Mesenchymal stem cell (in vitro differentiated cells and primary cell): Measurements from ENCODE around the gene SLFN14.
"Not testable (repeated sequence)": the region's sequence is repeated elsewhere in the genome, so short reads cannot be mapped to it uniquely, and the experiment has no call there.

Experiments
- DNase-seq: peaks from one replicate; pipeline ENCODE4 v3.0.0-alpha.2; 2013
- H2AFZ ChIP-seq: one replicate; pipeline ENCODE4 v1.6.1; 2013; ENCODE audit warnings: low read depth, mild to moderate bottlenecking, control low read depth, inconsistent platforms, low read length, moderate library complexity
- H2AK5ac ChIP-seq: 2 replicates; pipeline ENCODE4 v1.6.1; 2013; ENCODE audit warnings: low read length, moderate library complexity, mild to moderate bottlenecking, inconsistent platforms; ENCODE audit not compliant: severe bottlenecking
- H2BK120ac ChIP-seq: one replicate; pipeline ENCODE4 v1.6.1; 2013; ENCODE audit warnings: low read depth, mild to moderate bottlenecking, inconsistent platforms, low read length, moderate library complexity
- H2BK12ac ChIP-seq, 2 experiments: one replicate each; pipeline ENCODE4 v1.6.1; 2013; ENCODE audit warnings: inconsistent platforms in 2 of 2, low read length in 2 of 2, mild to moderate bottlenecking in 2 of 2, moderate library complexity in 2 of 2, control low read depth in 1 of 2
- H2BK15ac ChIP-seq: one replicate; pipeline ENCODE4 v1.6.1; 2013; ENCODE audit warnings: mild to moderate bottlenecking, low read depth, inconsistent platforms; ENCODE audit not compliant: poor library complexity, severe bottlenecking
- H2BK5ac ChIP-seq: 2 replicates; pipeline ENCODE4 v1.6.1; 2013; ENCODE audit warnings: low read depth, mild to moderate bottlenecking, low read length, control low read depth, inconsistent platforms; ENCODE audit not compliant: poor library complexity, severe bottlenecking
- H3K14ac ChIP-seq, 2 experiments: one replicate each; pipeline ENCODE4 v1.6.1; 2013; ENCODE audit warnings: inconsistent platforms in 2 of 2, low read length in 2 of 2, control low read depth in 1 of 2, mild to moderate bottlenecking in 1 of 2, moderate library complexity in 1 of 2
- H3K18ac ChIP-seq, 2 experiments: one replicate each; pipeline ENCODE4 v1.6.1; 2013; ENCODE audit warnings: inconsistent platforms in 2 of 2, low read length in 2 of 2, control low read depth in 1 of 2, low read depth in 1 of 2, mild to moderate bottlenecking in 1 of 2
- H3K23ac ChIP-seq, 2 experiments: one replicate each; pipeline ENCODE4 v1.6.1; 2013; ENCODE audit warnings: inconsistent platforms in 2 of 2, low read length in 2 of 2, mild to moderate bottlenecking in 2 of 2, moderate library complexity in 2 of 2, control low read depth in 1 of 2
- H3K27ac ChIP-seq: 2 replicates; pipeline ENCODE4 v1.5.1; 2013; ENCODE audit warnings: mild to moderate bottlenecking, moderate library complexity, low read length, control low read depth, inconsistent platforms; ENCODE audit not compliant: poor library complexity, severe bottlenecking
- H3K27me3 ChIP-seq, 2 experiments: 2 replicates each; pipeline versions ENCODE4 v1.6.1 to v1.7.0; 2013; ENCODE audit warnings: low read length in 2 of 2, mild to moderate bottlenecking in 2 of 2, moderate library complexity in 2 of 2, control low read depth in 1 of 2, inconsistent platforms in 1 of 2; ENCODE audit not compliant: control insufficient read depth in 1 of 2, insufficient read depth in 1 of 2
- H3K36me3 ChIP-seq, 2 experiments: 2 replicates each; pipeline versions ENCODE4 v1.6.1 to v1.7.0; 2013; ENCODE audit warnings: low read length in 2 of 2, control low read depth in 1 of 2, inconsistent platforms in 1 of 2, low read depth in 1 of 2, mild to moderate bottlenecking in 1 of 2; ENCODE audit not compliant: insufficient read depth in 2 of 2, control insufficient read depth in 1 of 2
- H3K4ac ChIP-seq, 2 experiments: one replicate each; pipeline ENCODE4 v1.6.1; 2013; ENCODE audit warnings: inconsistent platforms in 2 of 2, low read length in 2 of 2, mild to moderate bottlenecking in 2 of 2, moderate library complexity in 2 of 2, control low read depth in 1 of 2, low read depth in 1 of 2
- H3K4me1 ChIP-seq: 2 replicates; pipeline ENCODE4 v1.6.1; 2013; ENCODE audit warnings: low read depth, low read length, control low read depth; ENCODE audit not compliant: control insufficient read depth, insufficient read depth
- H3K4me2 ChIP-seq: 2 replicates; pipeline ENCODE4 v1.6.1; 2013; ENCODE audit warnings: low read length, mild to moderate bottlenecking, inconsistent platforms; ENCODE audit not compliant: poor library complexity, severe bottlenecking
- H3K4me3 ChIP-seq, 2 experiments: 2 replicates each; pipeline versions ENCODE4 v1.5.1 to v1.7.0; 2013; ENCODE audit warnings: low read length in 2 of 2, mild to moderate bottlenecking in 2 of 2, control low read depth in 1 of 2, low read depth in 1 of 2; ENCODE audit not compliant: insufficient read depth in 1 of 2
- H3K79me1 ChIP-seq: replicated peaks from 2 replicates; pipeline ENCODE4 v1.6.1; 2013; ENCODE audit warnings: mild to moderate bottlenecking, control low read depth, low read length, inconsistent platforms; ENCODE audit not compliant: poor library complexity, severe bottlenecking
- H3K9ac ChIP-seq: 2 replicates; pipeline ENCODE4 v1.7.0; 2013; ENCODE audit warnings: mild to moderate bottlenecking, low read length, moderate library complexity
- H3K9me3 ChIP-seq: 2 replicates; pipeline ENCODE4 v1.7.0; 2013; ENCODE audit warnings: mild to moderate bottlenecking, low read length; ENCODE audit not compliant: control insufficient read depth
- H4K8ac ChIP-seq: one replicate; pipeline ENCODE4 v1.6.1; 2013; ENCODE audit warnings: inconsistent platforms, mild to moderate bottlenecking, low read length, moderate library complexity
- H4K91ac ChIP-seq: one replicate; pipeline ENCODE4 v1.6.1; 2013; ENCODE audit warnings: mild to moderate bottlenecking, low read length, inconsistent platforms
- WGBS: methylation state at CpG from one replicate; pipeline ENCODE4 v1.1.7; 2013; ENCODE audit warnings: mixed read lengths; 5-methylcytosine and 5-hydroxymethylcytosine counted together

Gene SLFN14

DNA sequence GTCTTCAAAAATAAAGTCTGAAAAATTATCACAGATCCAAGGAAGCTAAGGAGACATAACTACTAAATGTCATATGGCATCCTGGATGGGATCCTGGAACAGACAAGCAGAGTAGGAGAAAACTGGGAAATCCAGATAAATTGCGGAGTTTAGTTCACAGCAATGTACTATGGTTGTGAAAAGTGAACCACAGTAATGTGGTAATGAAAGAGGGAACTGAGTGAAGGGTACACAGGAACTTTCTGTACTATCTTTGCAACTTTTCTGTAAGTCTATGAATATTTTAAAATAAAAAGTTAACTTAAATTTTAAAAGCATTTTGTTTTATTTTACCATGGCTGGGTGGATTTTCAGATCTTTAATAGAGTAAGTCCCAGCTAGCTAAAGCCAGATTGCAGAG lies 39.5 kb downstream of the SLFN14 start:
- no peak overlapping the region for H2BK5ac ChIP-seq
- H3K27ac ChIP-seq, result no peak overlapping the region
- H3K4me2 ChIP-seq, result no peak overlapping the region
- WGBS, result 94% methylated on average over 1 of the region's 1 CpG
- no peak overlapping the region for H3K9ac ChIP-seq
- H3K18ac ChIP-seq, result no peak overlapping the region
- no peak overlapping the region for H2BK120ac ChIP-seq
- no peaks in the 10 kb centered on the region for H3K36me3 ChIP-seq
- H2BK15ac ChIP-seq, result no peak overlapping the region
- H3K27me3 ChIP-seq, result peaks cover 4 to 22% of the 10 kb centered on the region in 2 experiments
- no peak overlapping the region for H3K23ac ChIP-seq
- H2BK12ac ChIP-seq, result no peak overlapping the region
- H3K14ac ChIP-seq, result no peak overlapping the region
- H3K4me3 ChIP-seq, result no peak overlapping the region
- no peak overlapping the region for H2AK5ac ChIP-seq
- no peak overlapping the region for H4K91ac ChIP-seq
- no peak overlapping the region for H3K4ac ChIP-seq
- H3K79me1 ChIP-seq, result no peaks in the 10 kb centered on the region
- no peaks in the 10 kb centered on the region for H3K4me1 ChIP-seq
- DNase-seq, result no peak
- no peaks in the 10 kb centered on the region for H3K9me3 ChIP-seq
- H2AFZ ChIP-seq, result no peak overlapping the region
- H4K8ac ChIP-seq, result no peak overlapping the region

DNA sequence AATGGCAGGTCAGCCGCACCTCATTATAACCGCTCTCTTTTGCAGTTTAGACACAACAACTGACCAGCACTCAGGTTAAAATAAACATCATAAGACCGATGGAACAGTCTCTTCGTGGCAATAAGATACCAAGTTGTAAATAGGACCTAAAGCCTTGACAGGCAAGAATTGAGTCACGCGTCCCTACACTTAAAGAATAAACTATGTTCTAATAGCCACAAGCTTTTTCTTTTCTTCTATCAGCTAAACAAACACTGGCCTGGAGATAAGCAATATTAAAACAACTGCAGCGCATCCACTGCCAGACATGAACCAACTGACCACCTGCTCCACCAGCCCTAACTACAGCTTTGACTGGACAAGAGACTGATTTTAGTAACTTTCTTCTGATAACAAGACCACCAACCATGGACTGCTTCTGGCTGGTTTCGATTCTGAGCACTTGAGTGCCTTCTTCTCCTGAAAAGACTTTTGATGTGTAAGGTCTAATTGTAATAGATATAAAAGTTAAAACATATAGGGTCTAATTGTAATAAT lies 40.6 kb downstream of the SLFN14 start:
- H3K79me1 ChIP-seq, result no peaks in the 10 kb centered on the region
- no peak overlapping the region for H4K91ac ChIP-seq
- H2BK120ac ChIP-seq, result no peak overlapping the region
- H3K27ac ChIP-seq, result no peak overlapping the region
- no peak overlapping the region for H2BK15ac ChIP-seq
- H3K4me1 ChIP-seq, result no peaks in the 10 kb centered on the region
- peaks cover 12 to 23% of the 10 kb centered on the region in 2 experiments for H3K27me3 ChIP-seq
- H2AK5ac ChIP-seq, result no peak overlapping the region
- no peak overlapping the region for H2AFZ ChIP-seq
- no peaks in the 10 kb centered on the region for H3K9me3 ChIP-seq
- no peak overlapping the region for H3K4me2 ChIP-seq
- H3K4ac ChIP-seq, result no peak overlapping the region
- no peak overlapping the region for H3K9ac ChIP-seq
- H4K8ac ChIP-seq, result no peak overlapping the region
- 79% methylated on average over 7 of the region's 8 CpGs for WGBS
- no peak overlapping the region for H3K23ac ChIP-seq
- no peak overlapping the region for H3K18ac ChIP-seq
- no peak overlapping the region for H3K14ac ChIP-seq
- H3K36me3 ChIP-seq, result no peaks in the 10 kb centered on the region
- H2BK12ac ChIP-seq, result no peak overlapping the region
- H3K4me3 ChIP-seq, result no peak overlapping the region
- no peak overlapping the region for H2BK5ac ChIP-seq
- DNase-seq, result no peak

DNA sequence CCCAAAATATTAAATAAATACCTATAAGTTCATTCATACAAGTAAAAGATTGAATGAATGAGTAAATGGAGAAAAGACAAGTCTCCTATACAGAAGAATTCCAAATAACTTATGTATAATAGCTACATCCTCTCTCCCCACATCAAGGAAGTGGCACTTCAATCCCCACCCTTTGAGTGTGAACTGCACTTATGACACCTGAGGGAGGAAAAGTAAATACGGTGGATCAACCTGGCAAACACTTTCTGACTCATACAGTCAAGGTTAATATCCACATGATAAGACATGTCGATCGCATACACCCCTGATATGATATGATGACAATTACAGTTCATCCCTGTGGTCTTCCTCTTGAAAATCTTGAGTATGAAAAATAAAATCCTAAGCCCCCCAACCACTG lies 41.2 kb downstream of the SLFN14 start:
- WGBS, result 89% methylated on average over 3 of the region's 3 CpGs
- H2BK120ac ChIP-seq, result no peak overlapping the region
- peaks cover 17 to 27% of the 10 kb centered on the region in 2 experiments for H3K27me3 ChIP-seq
- H2BK12ac ChIP-seq, result no peak overlapping the region
- H4K8ac ChIP-seq, result no peak overlapping the region
- no peak overlapping the region for H3K4ac ChIP-seq
- H3K36me3 ChIP-seq, result no peaks in the 10 kb centered on the region
- no peak overlapping the region for H3K9ac ChIP-seq
- H3K79me1 ChIP-seq, result no peaks in the 10 kb centered on the region
- H2BK15ac ChIP-seq, result no peak overlapping the region
- DNase-seq, result no peak
- no peak overlapping the region for H4K91ac ChIP-seq
- no peak overlapping the region for H2AFZ ChIP-seq
- no peak overlapping the region for H3K23ac ChIP-seq
- no peaks in the 10 kb centered on the region for H3K9me3 ChIP-seq
- no peak overlapping the region for H3K18ac ChIP-seq
- no peak overlapping the region for H3K14ac ChIP-seq
- no peaks in the 10 kb centered on the region for H3K4me1 ChIP-seq
- no peak overlapping the region for H3K4me2 ChIP-seq
- H2AK5ac ChIP-seq, result no peak overlapping the region
- H3K4me3 ChIP-seq, result no peak overlapping the region
- no peak overlapping the region for H2BK5ac ChIP-seq
- no peak overlapping the region for H3K27ac ChIP-seq

DNA sequence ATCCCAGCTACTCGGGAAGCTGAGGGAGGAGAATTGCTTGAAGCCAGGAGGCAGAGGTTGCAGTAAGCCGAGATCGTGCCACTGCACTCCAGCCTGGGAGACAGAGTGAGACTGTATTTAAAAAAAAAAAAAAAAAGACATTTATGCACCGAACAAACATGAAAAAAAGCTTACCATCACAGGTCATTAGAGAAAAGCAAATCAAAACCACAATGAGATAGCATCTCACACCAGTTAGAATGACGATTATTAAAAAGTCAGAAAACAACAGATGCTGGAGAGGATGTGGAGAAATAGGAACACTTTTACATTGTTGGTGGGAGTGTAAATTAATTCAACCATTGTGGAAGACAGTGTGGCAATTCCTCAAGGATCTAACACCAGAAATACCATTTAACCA lies 42.2 kb downstream of the SLFN14 start:
- not testable (repeated sequence) for H3K79me1 ChIP-seq, H3K9ac ChIP-seq, H3K18ac ChIP-seq, H4K8ac ChIP-seq, H2AFZ ChIP-seq, DNase-seq, H3K9me3 ChIP-seq, H3K4me1 ChIP-seq, H3K4me2 ChIP-seq, H4K91ac ChIP-seq, H2BK5ac ChIP-seq, H2BK120ac ChIP-seq, H2BK12ac ChIP-seq, H3K14ac ChIP-seq, H3K23ac ChIP-seq, H3K36me3 ChIP-seq, H2AK5ac ChIP-seq, H2BK15ac ChIP-seq, H3K27ac ChIP-seq, H3K4me3 ChIP-seq, H3K4ac ChIP-seq
- WGBS, result 94% methylated on average over 4 of the region's 5 CpGs
- H3K27me3 ChIP-seq, result peaks cover 19 to 25% of the 10 kb centered on the region in 2 experiments
